OCI-LY7 (cell line): ENCODE measurements around the gene ANKRD17. TPM values are rescaled to one million over a fixed set of nuclear protein-coding genes. Genes with fewer than 3 reads are reported as not detected.
A peak's percentile ranks its signal among the peaks of the same experiment; 100 is the strongest.

ENCODE experiments used
- BruUV-seq: library from RNA; stranded (reverse); fragments of 400-500 nt; replicated peaks from 2 replicates; lab custom pipeline; 2021; lab: Mats Ljungman, UMichigan
- CTCF ChIA-PET: fragments of 300-600 bp; sonication (Branson Sonifier 250); formaldehyde crosslinking; loops from one replicate; lab custom pipeline; 2022; ENCODE audit warnings: antibody characterized with exemption; ENCODE audit not compliant: unreplicated experiment; lab: Charles Lee
- POLR2A ChIA-PET: fragments of 300-600 bp; sonication (Branson Sonifier 250); formaldehyde crosslinking; loops from one replicate; lab custom pipeline; 2022; ENCODE audit warnings: antibody characterized with exemption; lab: Charles Lee
- DNase-seq: peaks from one replicate; pipeline ENCODE4 v3.0.0-alpha.2; 2015; ENCODE audit warnings: low spot score
- H2AFZ ChIP-seq: fragments of 200-600 bp; sonication (generic), shearing (Covaris generic); 2 replicates; pipeline ENCODE4 v1.6.1; 2014; ENCODE audit warnings: mild to moderate bottlenecking, antibody characterized with exemption, low read length, moderate library complexity
- H3K27ac ChIP-seq: fragments of 200-600 bp; sonication (generic); 2 replicates; pipeline ENCODE4 v1.5.1; 2014; ENCODE audit warnings: mixed run types, low read depth, mild to moderate bottlenecking, moderate library complexity, low read length, inconsistent platforms; ENCODE audit not compliant: poor library complexity, severe bottlenecking
- H3K36me3 ChIP-seq: fragments of 200-600 bp; sonication (generic); 2 replicates; pipeline ENCODE4 v1.6.1; 2014; ENCODE audit warnings: mild to moderate bottlenecking, antibody characterized with exemption, low read length, moderate library complexity, mixed read lengths; ENCODE audit not compliant: insufficient read depth
- H3K4me1 ChIP-seq: fragments of 200-600 bp; sonication (generic); 2 replicates; pipeline ENCODE4 v1.5.1; 2014; ENCODE audit warnings: mild to moderate bottlenecking, low read length; ENCODE audit not compliant: insufficient read depth, poor library complexity, severe bottlenecking
- H3K4me2 ChIP-seq: fragments of 200-600 bp; sonication (generic); 2 replicates; pipeline ENCODE4 v1.6.1; 2014; ENCODE audit warnings: mild to moderate bottlenecking, low read length
- H3K4me3 ChIP-seq: fragments of 200-600 bp; sonication (generic); 2 replicates; pipeline ENCODE4 v1.5.1; 2014; ENCODE audit warnings: mild to moderate bottlenecking, low read depth, low read length; ENCODE audit not compliant: poor library complexity, severe bottlenecking
- H3K79me2 ChIP-seq: fragments of 200-600 bp; sonication (generic); 2 replicates; pipeline ENCODE4 v1.6.1; 2016; ENCODE audit warnings: low read depth, mild to moderate bottlenecking, low read length, moderate library complexity, mixed read lengths; ENCODE audit not compliant: insufficient read depth
- H3K9me2 ChIP-seq: fragments of 200-600 bp; sonication (generic); 2 replicates; pipeline ENCODE4 v1.6.1; 2016; ENCODE audit warnings: mild to moderate bottlenecking, low read length, mixed read lengths; ENCODE audit not compliant: insufficient read depth
- H3K9me3 ChIP-seq: fragments of 200-600 bp; sonication (generic); 2 replicates; pipeline ENCODE4 v1.6.1; 2014; ENCODE audit warnings: mild to moderate bottlenecking, mixed run types, low read length, mixed read lengths
- H4K20me1 ChIP-seq: fragments of 200-600 bp; sonication (generic); 2 replicates; pipeline ENCODE4 v1.6.1; 2014; ENCODE audit warnings: mild to moderate bottlenecking, antibody characterized with exemption, low read length, moderate library complexity, mixed read lengths; ENCODE audit not compliant: insufficient read depth
- CTCF ChIP-seq: fragments of 200-600 bp; sonication (generic); conservative IDR thresholded peaks from 2 replicates; pipeline ENCODE4 v1.5.1; 2014; ENCODE audit warnings: mild to moderate bottlenecking, antibody characterized with exemption, low read length, moderate library complexity, mixed read lengths
- EZH2phosphoT487 ChIP-seq: fragments of 200-600 bp; sonication (generic); IDR thresholded peaks from 2 replicates; pipeline ENCODE4 v1.6.1; 2018; ENCODE audit warnings: low read depth, borderline replicate concordance, mild to moderate bottlenecking, mixed run types, antibody characterized with exemption, low read length, moderate library complexity, mixed read lengths
- intact Hi-C: fragments of 100-400 bp; cut with micrococcal nuclease; formaldehyde crosslinking; loops from one replicate; pipeline ENCODE4 v1.10.0; 2022; ENCODE audit not compliant: unreplicated experiment
- total RNA-seq, 2 experiments: library from RNA; depleted of rRNA in 1 of 2; stranded (reverse); fragments of >200 nt in 1 of 2; shearing (Covaris generic) in 1 of 2; gene quantifications; 2 replicates each; pipeline ENCODE4 v1.2.3, GENCODE V29; 2014 to 2022

The ANKRD17 gene
- total RNA-seq, 2 experiments from 2014 or later: 39.4 to 77.4 TPM

- TF ChIP-seq CTCF (no peak), EZH2phosphoT487 (no peak)
- H4K20me1 ChIP-seq: no peaks in the 10 kb centered on the region
- no peaks in the 10 kb centered on the region for H3K36me3 ChIP-seq
- peak; percentile 13 for DNase-seq
- ChIA-PET CTCF (no interaction called here), POLR2A (interaction anchor here (0.6 kb wide), 1 partner anchor 190 kb away, joined by 3 read pairs; no protein-coding TSS in a partner anchor)
- no peak overlapping the region for H3K4me3 ChIP-seq
- no peak overlapping the region for H3K4me2 ChIP-seq
- no peak overlapping the region for H2AFZ ChIP-seq
- no peaks in the 10 kb centered on the region for H3K79me2 ChIP-seq
- BruUV-seq: no TSS peak
- H3K4me1 ChIP-seq: no peaks in the 10 kb centered on the region
- intact Hi-C loops: no loop called here
- no peaks in the 10 kb centered on the region for H3K9me2 ChIP-seq
- no peak overlapping the region for H3K27ac ChIP-seq
- 0 out of 2 replicates have a peak, but pooled peaks cover 8% of the 10 kb centered on the region for H3K9me3 ChIP-seq
Measured at GRCh38 chr4:73037057-73037456, 221.5 kb downstream of the ANKRD17 start.

- DNase-seq: no peak
- H3K79me2 ChIP-seq: no peaks in the 10 kb centered on the region
- H2AFZ ChIP-seq: no peak overlapping the region
- no peaks in the 10 kb centered on the region for H3K9me2 ChIP-seq
- 0 out of 2 replicates have a peak, but pooled peaks cover 8% of the 10 kb centered on the region for H3K9me3 ChIP-seq
- no peaks in the 10 kb centered on the region for H3K4me1 ChIP-seq
- H3K4me2 ChIP-seq: no peak overlapping the region
- no peaks in the 10 kb centered on the region for H3K36me3 ChIP-seq
- BruUV-seq: no TSS peak
- ChIA-PET CTCF (no interaction called here), POLR2A (no interaction called here)
- no peak overlapping the region for H3K4me3 ChIP-seq
- no peaks in the 10 kb centered on the region for H4K20me1 ChIP-seq
- intact Hi-C loops: no loop called here
- TF ChIP-seq EZH2phosphoT487 (no peak), CTCF (no peak)
- H3K27ac ChIP-seq: no peak overlapping the region
Measured at GRCh38 chr4:73036123-73036522, 222.5 kb downstream of the ANKRD17 start.

DNA sequence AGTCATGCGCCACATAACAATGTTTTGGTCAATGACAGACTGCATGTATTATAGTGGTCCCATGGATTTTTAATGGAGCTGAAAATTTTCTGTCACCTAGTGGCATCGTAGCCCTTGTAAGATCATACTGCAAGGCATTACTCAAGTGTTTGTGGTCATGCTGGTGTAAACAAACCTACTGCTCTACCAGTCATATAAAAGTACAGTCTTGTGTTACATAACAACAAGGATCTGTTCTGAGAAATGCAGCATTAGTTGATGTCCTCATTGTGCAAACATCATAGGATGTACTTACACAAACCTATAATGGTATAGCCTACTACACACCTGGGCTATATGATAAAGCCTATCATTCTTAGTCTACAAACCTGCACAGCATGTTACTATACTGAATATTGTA is 223.7 kb downstream of the ANKRD17 start:
- BruUV-seq: no TSS peak
- no peak overlapping the region for H2AFZ ChIP-seq
- ChIA-PET POLR2A (no interaction called here), CTCF (no interaction called here)
- no peaks in the 10 kb centered on the region for H3K79me2 ChIP-seq
- no peak overlapping the region for H3K27ac ChIP-seq
- 0 out of 2 replicates have a peak, but pooled peaks cover 8% of the 10 kb centered on the region for H3K9me3 ChIP-seq
- TF ChIP-seq EZH2phosphoT487 (no peak), CTCF (no peak)
- H3K4me1 ChIP-seq: no peaks in the 10 kb centered on the region
- intact Hi-C loops: no loop called here
- no peaks in the 10 kb centered on the region for H3K36me3 ChIP-seq
- H3K4me2 ChIP-seq: no peak overlapping the region
- no peaks in the 10 kb centered on the region for H3K9me2 ChIP-seq
- H3K4me3 ChIP-seq: no peak overlapping the region
- no peaks in the 10 kb centered on the region for H4K20me1 ChIP-seq
- no peak for DNase-seq
